GM19238 (cell line): ENCODE measurements around the gene ACSS3.

Experiments
- DNase-seq: peaks from one replicate; pipeline ENCODE4 v3.0.0; 2011; ENCODE audit warnings: low spot score; ENCODE audit not compliant: insufficient read length

Gene ACSS3

DNA sequence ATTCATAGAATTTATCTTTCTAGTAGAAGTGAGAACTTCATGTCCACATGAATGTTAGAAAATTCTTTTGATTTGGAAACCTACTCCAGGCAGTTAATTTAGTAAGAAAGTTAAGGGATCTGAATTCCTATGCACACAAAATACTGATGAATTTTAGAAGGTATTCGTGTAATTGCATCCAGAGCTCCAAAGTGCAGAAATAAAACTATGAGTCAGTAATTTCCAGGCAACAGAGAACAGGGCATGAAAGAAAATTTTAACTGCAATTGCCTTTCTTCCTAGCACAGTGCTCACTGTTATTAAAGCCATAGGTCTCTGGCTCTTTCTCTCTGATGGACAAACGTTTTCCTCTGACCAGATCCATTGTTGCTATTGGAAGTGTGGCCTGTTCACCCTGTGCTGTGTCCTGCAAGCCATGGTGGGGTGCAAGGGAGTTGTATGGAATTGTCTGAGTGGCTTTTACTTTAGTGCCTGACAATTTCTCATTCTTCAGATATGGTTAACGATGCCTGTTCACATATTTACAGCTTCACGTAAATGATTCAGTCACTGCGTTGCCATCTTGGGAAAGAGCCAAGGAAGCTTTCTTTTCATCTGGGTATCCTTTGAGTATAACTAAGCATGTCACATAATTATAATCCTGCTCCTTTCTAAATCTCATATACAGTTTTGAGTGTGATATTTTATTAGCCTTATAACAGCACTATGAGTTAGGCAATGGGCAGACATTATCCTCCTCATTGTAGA is 145.1 kb downstream of the ACSS3 start:
- DNase-seq = no peak

DNA sequence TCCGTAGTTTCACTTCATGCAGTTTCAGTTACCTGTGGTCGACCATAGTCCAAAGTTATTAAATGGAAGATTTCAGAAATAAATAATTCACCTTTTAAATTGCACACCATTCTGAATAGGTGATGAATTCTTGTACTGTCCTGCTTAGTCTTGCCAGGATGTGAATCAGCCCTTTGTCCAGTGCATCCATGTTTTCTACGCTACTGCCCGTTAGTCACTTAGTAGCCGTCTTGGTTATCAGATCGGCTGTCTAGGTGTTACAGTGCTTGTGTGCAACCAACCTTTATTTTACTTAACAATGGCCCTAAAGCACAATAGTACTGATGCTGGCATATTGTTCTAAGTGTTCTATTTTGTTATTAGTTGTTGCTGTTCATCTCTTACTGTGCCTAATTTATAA is 146.7 kb downstream of the ACSS3 start:
- no peak for DNase-seq

DNA sequence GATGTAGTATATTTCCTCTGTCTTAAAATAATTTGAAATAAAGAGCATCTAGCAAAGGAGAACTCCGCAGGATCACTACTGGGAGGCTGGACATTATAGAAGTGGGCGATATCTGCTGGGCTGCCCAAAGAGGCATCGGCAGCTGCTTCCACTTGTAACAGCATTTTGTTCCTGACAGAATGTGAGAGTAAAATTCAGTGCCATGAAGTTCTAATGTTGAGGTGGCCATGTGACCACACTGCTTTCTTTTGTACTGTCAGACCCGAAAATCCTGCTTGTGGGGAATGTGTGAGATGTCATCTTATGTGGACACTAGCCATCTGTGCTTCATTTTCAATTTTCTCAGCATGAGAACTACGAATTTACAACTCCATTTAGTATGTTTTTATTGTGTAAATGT is 151.9 kb downstream of the ACSS3 start:
- no peak for DNase-seq

DNA sequence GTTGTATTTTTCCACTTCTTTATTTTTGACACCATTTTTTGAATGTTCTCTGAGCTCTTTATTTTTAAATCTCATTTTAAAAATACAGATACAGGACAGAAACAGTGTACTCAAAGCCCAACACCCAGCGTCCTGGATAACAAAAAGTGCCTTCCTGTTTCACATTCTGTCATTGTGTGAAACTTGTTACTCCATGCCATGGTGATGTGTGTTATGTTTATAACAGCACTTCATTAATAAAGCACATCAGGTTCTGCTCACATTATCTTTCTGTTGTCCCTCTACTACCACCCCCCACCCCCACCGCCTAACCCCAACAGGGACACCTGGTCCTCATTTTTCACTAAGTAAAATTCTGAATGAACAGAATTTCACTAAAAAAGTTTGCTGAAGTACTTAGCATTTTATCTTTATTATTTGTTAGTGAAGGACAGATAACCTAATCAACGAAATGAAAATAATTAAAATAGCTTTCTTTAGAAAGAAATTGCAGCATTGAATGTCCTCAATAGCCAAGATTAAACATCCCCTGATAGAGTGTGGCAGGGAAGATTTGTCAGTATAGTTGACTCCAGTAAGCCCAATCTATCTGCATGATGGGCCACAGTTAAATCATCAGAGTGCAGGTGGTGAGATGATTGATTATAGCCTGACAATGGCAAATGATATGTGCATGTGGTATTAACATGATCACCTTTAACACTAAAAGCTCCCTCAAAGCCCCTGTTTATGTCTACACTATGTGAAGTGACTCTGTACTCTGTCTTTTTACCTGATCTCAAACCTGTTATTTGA is 153.9 kb downstream of the ACSS3 start:
- no peak for DNase-seq

DNA sequence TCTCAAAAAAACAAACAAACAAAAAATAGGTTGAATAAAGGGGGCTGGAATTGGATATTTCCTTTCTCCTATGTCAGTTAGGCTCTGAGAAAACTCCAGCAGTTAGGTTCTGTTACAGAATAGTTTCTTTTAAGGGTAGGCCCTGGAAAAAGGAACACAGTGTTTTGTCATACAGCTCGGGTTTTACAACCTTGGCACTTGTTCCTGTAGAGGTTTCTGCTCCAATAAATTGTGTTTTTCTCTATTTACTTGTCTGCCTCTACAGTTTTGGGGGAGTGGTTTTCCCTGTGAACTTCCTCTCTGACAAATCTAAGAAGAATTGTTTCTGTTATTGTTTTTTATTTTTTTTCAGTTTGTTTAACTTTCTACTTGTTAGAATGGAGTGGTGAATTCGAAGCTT is 167.6 kb downstream of the ACSS3 start:
- no peak for DNase-seq

DNA sequence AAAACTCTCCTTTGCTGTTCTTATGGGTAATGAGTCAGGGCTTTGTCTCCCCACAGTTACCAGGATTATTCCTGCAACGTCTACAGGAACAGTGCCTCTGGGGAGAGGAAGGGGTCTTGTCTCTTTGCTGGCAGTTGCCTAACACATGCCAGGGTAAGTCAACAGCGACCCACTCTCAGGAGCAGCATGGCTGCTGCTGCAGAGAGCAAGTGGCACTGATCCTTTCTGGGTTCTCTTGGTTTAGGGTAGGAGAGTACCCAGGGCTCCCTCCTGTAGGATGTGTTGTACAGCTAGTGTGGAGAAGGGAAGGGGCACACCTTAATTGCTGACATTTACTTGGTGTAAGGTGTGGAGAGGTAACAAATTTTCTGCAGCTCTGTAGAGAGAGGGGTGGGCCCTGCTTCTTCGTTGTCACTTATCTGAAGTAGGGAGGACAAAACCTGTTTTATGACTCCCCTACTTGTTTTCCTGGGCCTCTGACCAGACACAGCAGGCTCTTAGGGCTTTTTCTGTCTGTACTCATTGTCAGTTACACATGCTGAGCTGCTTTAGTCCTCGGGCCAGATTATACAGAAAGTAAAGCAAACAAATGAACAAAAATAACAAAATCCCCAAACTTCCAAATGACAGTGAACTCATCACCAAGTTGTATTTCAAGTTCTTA is 168.2 kb downstream of the ACSS3 start:
- no peak for DNase-seq

DNA sequence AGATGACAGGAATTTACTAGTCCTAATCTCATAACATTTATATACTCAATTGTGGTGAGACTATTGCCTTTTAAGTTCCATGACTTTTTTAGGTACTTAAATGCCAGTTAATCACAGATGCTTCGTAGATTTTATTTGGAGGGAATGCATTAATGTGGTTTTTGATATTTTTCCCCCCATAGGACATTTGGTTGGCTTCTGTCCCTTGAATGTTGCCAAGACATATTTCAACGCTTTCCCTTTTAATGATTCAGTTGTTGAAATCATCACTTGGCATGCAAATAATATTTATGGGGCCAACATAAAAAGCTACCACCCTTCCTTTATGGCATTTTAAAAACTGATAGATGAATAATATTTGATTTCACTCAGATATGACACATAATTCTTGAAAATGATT is 172.1 kb downstream of the ACSS3 start:
- no peak for DNase-seq

DNA sequence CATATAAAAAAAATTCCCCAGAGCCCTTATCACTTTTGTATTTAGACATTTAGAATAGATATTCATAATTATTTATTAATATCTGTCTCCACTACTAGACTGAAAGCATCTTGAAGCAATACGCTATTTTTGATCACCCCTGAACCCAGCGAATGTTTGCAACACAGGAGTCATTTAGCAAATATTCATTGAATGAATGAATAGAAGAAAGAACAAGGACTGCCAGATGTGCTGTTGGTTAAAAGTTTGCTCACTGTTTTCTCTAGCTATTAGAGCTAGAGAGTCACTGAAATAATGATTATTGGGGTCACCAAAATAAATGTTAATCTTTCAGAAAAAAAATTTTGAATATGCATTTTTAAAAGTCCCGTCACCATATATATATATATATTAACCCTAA is 174.3 kb downstream of the ACSS3 start:
- DNase-seq = no peak

DNA sequence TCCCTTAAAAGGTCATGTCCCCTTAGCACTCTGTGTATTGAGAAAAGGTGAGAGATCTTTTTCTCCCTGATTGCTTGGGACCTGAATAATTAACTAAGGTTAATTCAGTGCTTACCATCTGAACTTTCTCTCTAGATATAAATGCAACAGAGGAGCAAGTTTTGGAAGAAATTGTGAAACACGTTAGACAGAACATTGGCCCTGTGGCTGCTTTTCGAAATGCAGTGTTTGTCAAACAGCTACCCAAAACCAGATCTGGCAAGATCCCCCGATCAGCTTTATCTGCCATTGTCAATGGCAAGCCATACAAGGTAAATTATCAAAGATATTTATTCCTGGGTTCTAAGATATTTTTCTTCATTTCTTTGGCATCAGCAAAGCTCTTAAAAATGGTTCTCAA is 175.5 kb downstream of the ACSS3 start:
- DNase-seq = no peak

DNA sequence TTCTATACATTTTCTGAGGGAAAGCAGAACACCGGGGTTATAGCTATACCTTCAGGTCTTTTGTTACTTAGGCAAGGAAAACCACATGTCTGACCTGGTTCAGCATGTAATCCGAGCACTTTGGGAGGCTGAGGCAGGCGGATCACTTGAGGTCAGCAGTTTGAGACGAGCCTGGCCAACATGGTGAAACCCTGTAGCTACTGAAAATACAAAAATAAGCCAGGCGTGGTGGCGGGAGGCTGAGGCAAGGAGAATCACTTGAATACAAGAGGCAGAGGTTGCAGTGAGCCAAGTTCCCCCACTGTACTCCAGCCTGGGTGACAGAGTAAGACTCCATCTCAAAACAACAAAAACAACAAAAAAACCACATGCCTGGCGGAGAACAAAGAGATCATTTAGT is 177.6 kb downstream of the ACSS3 start:
- no peak for DNase-seq

DNA sequence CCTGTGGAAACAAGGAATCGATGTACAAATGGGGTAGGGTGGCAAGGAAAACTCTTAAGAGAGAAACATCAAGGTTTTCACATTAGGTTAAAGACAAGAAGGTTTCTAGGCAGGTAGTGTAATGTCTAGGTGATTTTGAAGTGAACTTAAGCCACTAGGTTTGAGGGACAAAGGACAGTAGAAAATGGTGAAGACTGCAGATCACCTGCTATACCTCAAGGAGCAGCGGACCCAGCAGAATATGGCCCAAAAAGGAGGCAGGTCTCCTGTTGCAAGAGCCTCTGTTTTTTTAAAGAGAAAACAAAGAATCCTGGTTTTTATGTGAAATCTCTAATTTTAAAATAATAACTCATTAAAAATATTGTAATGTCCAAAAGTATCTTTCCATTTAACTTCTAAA is 178.1 kb downstream of the ACSS3 start:
- DNase-seq = no peak

DNA sequence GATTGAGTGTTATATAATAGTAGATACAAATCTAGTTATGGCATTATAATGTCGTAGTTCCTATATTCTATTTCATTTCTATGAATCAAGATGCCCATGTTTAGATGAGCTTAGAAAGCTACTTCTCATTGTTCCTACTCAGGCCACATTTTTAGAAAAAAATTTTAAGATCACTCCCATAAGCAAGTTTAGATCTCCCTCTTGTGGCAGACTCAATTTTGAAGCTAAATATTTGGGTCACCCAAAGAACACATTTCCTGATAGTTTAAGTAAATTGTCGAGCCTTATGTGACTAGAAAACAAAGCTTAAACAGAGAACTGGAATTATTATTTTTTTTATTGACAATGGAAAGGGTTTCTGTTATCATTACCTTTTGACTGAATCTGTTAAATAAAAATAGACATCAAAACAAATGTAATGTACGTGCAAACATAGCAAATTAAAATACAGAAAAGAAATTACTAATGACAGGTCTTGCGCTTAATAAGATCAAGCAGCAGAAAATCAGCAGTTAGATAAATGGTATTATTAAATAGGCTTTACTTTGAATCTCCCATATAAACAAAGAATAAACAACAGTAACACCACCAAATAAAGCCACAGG is 180.2 kb downstream of the ACSS3 start:
- no peak for DNase-seq

DNA sequence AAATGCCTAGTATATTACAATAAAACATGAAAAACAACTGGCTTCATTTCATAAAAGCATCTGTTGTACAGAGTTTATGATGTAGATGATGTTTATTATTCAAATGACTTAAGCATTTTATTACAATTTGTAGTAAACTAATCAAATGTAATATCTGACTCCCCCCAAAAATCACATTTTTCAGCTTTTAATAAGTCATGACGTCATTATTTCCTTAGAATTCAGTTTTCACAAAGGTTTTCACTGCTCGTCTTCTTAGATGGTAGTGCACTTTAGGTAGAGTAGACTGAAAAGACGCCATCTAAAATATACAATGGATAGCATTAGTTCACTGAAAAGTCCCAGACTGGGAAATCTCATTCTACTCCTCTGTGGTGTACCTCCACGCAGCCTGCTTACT is 181.5 kb downstream of the ACSS3 start:
- no peak for DNase-seq

DNA sequence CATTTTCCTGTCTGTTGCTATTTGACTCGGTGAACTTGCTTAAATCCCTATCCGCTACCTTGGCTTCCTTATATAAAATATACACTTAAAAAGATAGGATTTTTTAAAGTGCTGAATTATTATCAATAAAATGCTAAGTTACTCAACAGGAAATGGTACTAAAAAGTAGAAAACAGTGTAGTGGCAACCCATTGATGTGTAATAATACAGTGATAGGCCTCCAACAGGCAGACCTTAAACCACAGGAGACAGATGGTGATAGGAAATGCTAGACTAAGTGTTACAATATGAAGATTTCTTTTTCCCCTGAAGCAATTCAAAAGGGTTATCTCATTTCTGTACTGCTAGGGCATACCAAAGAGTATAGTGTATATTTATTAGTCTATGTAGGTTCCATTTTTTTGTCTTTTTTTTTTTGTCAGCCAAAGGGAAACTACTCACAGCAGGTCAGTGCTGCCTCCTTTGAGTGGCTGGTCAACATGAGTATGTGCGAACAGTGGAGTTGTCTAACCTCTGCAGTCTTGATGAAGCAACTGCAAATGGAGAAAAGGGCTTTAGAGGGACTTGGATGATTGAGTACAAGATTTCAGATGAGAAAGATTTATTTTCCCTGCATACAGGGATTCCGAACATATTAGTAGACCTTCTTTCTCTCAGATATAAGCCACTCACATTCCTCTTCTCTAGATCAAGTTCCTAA is 183.8 kb downstream of the ACSS3 start:
- no peak for DNase-seq

DNA sequence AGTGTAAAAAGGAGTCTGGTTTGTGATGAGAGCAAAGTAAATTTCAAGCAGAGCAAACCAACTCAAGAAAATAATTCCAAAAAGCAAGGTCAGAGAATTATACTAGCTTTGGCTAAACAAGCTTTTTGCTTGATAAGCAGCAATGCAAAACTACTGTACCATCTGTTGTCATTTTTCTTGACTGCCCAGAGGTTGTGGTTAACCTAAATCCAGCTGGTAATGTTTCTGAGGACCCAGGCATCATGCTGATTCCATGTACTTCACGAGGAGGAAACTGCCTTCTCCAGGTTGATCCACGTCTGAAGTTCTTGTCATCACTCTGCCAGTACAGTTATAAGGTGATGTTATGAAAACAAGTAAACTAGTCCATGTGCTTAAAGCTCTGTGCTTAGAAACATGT is 185.2 kb downstream of the ACSS3 start:
- DNase-seq = no peak

DNA sequence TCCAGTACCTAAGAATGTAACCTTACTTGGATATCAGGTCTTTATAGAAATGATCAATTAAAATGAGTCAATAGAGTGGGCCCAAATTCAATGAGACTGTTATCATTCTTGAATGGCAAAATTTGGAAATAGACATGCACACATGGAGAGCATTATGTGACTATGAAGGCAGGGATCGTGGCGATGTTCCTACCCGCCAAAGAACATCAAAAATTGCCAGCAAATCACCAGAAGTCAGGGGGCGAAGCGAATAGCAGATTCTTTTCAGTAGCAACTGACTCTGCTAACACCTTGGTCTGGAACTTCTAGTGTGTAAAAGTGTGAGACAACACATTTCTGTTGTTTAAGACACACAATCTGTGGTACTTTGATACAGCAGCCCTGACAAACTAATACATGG is 192.5 kb downstream of the ACSS3 start:
- DNase-seq = no peak

DNA sequence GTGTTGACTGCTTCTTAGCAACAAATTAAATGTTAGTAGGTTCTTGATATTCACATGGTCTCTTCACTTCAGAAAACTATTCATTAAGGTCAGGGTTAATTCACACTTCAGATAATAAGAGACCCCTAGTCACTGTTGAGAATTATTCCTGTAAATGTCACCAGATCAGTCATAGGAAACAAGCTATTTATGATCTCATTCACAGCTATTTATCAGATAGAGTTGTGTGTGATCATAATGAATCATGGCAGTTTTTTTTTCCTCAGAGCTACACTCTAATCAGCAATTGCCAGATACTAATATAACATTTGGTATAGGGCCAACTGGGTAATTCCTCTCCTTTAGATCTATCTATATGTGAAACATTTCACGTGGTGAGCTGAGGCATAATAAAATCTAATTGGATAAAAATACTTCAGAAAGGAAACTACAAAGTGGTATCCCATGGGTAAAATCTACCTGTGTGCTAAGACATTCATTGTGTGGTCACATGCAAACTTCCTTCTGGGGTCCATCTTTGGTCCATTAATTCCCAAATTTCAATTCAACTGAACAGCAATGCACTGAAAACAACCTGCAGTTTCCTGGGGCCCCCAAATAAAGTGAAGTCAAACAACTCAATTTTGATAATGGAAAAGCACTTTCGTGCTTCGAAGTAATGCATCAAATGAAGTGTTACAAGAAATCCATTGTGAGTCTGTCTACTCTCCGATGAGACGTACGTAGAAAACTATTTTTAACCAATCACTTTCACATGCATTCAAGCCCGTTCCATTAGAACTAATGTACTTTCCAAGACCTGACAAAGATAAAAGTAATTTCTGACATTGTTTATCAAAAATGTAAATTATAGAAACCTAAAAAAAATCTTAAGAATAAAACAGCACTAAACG is 197.0 kb downstream of the ACSS3 start:
- DNase-seq = no peak

DNA sequence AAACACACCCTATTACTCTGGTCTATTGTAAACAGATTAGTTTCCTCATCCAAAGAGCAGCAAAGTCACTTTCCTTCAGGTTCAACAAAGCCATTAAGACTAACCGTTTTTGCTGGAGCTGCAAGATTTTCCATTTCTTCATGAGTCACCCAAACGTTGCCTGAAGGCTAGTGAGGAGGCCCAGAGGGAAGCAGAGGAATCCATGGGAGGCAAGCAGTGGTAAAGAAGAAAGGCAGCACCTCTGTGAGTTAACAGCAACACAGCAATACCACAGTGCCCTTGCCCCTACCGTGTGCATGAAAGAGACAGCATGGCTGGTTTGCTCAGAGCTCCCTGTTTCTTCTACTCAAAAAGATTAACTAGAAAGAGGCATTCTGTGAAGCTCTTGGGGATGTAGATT is 206.3 kb downstream of the ACSS3 start:
- DNase-seq = no peak

DNA sequence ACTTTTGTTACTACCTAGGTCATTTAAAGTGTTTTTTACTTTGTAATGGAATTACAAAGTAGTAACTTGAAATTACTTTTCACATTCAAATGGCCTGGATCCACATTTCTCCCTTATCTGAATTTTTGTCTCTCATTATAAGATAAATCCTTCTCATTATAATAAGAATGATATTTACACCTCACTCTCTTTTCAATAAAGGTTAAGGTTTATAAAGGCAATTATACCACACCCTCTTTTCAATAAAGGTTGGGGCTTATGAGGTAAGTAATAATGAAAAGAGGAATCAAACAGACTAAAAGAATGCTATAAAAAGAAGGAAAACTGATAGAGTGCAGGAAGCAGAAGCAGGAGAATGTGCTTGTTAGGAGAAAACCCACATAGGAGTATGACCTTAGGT is 210.8 kb downstream of the ACSS3 start:
- DNase-seq = no peak
